Measurements from ENCODE around the gene CELF5. TPM values are rescaled to one million over a fixed set of nuclear protein-coding genes. Genes with fewer than 3 reads are reported as not detected.

Gene CELF5
- total RNA-seq, 2 donors from 2014 or later = 0.36 to 0.80 TPM

DNA sequence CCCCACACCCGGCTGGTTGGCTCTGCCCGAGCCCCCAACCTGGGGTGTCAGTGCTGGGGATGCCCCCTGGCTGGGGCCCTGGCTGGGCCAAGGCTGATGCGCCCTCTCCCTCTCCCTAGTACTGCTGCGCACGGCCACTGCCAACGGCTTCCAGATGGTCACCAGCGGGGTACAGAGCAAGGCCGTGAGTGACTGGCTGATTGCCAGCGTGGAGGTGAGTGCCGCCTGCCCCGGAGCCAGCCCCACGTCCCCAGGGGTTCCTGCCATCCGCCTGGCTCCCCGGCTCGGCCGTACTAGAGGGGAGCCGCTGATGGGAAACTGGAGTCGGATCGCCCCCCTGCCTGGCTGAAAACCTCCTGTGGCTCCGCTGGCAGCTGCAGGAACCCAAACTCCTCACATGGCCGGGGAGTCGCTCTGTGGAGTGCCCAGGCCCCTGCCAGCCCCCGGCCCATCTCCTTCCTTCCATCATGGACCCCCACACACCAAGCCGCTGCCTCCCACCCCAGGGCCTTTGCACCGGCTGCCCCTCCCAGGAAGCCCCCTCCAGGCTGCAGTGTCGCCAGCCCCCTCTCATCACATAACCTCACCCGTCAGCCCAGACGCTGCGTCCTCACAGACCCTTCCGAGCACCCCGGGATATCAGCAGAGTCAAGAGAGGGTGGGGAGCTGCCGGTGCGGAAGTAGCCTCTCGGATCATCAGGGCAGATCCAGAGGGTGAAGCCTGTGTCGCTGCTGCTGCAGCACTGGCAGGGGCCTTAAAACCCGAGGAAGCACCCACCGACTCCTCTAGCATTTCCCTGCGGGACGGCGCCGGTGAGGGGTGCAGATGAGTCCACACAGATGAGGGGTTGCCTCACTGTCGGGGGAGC, 28.2 kb upstream of the CELF5 start:
- no peaks in the 10 kb centered on the region for H3K4me1 ChIP-seq (replicated peaks)
- WGBS = 90% methylated on average over 41 of the region's 42 CpGs
- no peak overlapping the region for H3K4me3 ChIP-seq
- intact Hi-C loops (cut with DNase I) = no loop called here
- no peak for DNase-seq (ENCODE audit: low spot score)
- H3K27ac ChIP-seq = no peak overlapping the region
- TF ChIP-seq, protein P1, sequence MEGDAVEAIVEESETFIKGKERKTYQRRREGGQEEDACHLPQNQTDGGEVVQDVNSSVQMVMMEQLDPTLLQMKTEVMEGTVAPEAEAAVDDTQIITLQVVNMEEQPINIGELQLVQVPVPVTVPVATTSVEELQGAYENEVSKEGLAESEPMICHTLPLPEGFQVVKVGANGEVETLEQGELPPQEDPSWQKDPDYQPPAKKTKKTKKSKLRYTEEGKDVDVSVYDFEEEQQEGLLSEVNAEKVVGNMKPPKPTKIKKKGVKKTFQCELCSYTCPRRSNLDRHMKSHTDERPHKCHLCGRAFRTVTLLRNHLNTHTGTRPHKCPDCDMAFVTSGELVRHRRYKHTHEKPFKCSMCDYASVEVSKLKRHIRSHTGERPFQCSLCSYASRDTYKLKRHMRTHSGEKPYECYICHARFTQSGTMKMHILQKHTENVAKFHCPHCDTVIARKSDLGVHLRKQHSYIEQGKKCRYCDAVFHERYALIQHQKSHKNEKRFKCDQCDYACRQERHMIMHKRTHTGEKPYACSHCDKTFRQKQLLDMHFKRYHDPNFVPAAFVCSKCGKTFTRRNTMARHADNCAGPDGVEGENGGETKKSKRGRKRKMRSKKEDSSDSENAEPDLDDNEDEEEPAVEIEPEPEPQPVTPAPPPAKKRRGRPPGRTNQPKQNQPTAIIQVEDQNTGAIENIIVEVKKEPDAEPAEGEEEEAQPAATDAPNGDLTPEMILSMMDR (IDR thresholded peaks at IDR 0.05) = no peak
- TF ChIP-seq POLR2AphosphoS5 (IDR thresholded peaks at IDR 0.05) (no peak), POLR2A (IDR thresholded peaks at IDR 0.05) (no peak)
- H3K9me3 ChIP-seq = no peaks in the 10 kb centered on the region
- no peaks in the 10 kb centered on the region for H3K27me3 ChIP-seq (replicated peaks; ENCODE audit: insufficient read depth)
- no peaks in the 10 kb centered on the region for H3K36me3 ChIP-seq

- no peak for DNase-seq (ENCODE audit: low spot score)
- H3K9me3 ChIP-seq = no peaks in the 10 kb centered on the region
- H3K4me1 ChIP-seq (replicated peaks) = no peaks in the 10 kb centered on the region
- intact Hi-C loops (cut with DNase I) = no loop called here
- no peak overlapping the region for H3K27ac ChIP-seq
- no peak for TF ChIP-seq POLR2A (IDR thresholded peaks at IDR 0.05)
- TF ChIP-seq, protein P1 (IDR thresholded peaks at IDR 0.05) = no peak
- TF ChIP-seq POLR2AphosphoS5 (IDR thresholded peaks at IDR 0.05) = no peak
- no peak overlapping the region for H3K4me3 ChIP-seq
- H3K36me3 ChIP-seq = no peaks in the 10 kb centered on the region
- no peaks in the 10 kb centered on the region for H3K27me3 ChIP-seq (replicated peaks; ENCODE audit: insufficient read depth)
- 90% methylated on average over 14 of the region's 14 CpGs for WGBS
Observed at GRCh38 chr19:3196933-3197205, 27.6 kb upstream of the CELF5 start.

DNA sequence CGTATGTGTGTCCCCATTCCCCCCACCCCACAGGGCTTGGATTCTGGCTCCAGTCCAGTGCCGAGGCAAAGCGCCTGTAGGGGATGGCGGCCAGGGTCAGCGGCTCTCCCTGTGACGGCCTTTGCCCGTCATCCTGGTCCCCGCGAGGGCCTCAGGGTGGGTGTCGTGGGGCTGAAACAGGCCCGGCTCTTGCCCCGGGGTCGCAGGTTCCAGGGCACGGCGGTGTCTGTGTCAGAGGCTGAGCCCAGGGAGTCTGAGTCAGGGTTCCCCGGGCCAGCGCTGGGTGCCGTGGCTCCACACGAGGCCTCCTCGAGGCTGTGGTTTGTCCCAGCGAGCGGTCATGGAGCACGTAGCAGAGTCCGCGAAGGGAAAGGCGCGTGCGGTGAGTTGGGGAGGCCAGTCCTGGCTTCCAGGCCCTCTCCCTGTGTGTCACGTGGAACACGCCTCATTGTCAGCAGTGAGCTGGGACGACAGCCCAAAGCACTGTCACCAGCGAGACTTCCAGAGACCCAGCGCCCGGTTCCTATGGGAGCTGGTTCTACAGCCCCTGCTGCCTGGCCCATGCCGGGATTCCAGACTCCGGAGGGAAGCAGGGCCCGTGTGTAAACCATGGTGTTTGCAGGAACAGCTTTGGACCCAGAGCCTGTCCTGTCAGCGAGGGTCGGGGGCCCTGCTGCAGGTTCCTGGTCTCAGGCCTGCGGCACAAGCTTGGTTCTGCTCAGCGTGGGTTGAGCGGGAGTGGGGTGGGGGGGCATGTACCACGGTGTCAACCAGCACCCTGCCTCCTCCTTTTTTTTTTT, 25.4 kb upstream of the CELF5 start:
- Histone ChIP-seq H3K4me3 (no peak overlapping the region), H3K4me1 (replicated peaks) (no peaks in the 10 kb centered on the region), H3K27ac (no peak overlapping the region), H3K9me3 (no peaks in the 10 kb centered on the region), H3K27me3 (replicated peaks; ENCODE audit: insufficient read depth) (no peaks in the 10 kb centered on the region), H3K36me3 (no peaks in the 10 kb centered on the region)
- TF ChIP-seq POLR2A (IDR thresholded peaks at IDR 0.05) = no peak
- TF ChIP-seq, protein P1 (IDR thresholded peaks at IDR 0.05) = no peak
- no peak for TF ChIP-seq POLR2AphosphoS5 (IDR thresholded peaks at IDR 0.05)
- intact Hi-C loops (cut with DNase I) = no loop called here
- 89% methylated on average over 43 of the region's 43 CpGs for WGBS
- no peak for DNase-seq (ENCODE audit: low spot score)

DNA sequence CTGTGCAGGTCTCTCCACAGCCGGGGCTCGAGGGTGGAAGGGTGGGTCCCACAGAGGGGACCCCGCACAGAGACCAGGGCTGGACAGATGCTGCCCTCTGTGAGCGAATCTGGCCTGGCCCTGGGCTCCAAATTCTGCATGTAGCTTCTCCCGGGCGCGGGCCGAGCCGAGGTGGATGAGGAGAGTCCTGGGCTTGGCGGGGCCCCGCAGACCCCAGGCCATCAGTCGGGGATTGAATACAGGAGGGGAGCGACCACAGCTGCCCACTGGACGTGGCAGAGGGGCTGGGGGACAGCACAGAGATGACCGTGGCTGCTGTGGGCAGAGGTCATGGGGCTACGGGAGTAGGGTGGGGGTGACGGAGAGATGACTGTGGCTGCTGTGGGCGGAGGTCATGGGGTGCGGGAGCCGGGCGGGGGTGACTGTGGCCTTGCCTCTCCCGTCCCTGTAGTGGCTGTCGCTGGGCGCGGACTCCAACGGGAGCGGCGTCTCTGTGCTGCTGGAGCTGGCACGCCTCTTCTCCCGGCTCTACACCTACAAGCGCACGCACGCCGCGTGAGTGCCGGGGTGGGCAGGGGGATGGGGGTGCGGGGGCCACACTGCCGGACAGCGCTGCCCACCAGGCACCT, 23.3 kb upstream of the CELF5 start:
- WGBS = 92% methylated on average over 35 of the region's 39 CpGs
- intact Hi-C loops (cut with DNase I) = no loop called here
- no peak for DNase-seq (ENCODE audit: low spot score)
- TF ChIP-seq POLR2A (IDR thresholded peaks at IDR 0.05) (no peak), POLR2AphosphoS5 (IDR thresholded peaks at IDR 0.05) (no peak)
- TF ChIP-seq, protein P1 (IDR thresholded peaks at IDR 0.05) = no peak
- Histone ChIP-seq H3K4me1 (replicated peaks) (no peaks in the 10 kb centered on the region), H3K27me3 (replicated peaks; ENCODE audit: insufficient read depth) (no peaks in the 10 kb centered on the region), H3K27ac (no peak overlapping the region), H3K9me3 (no peaks in the 10 kb centered on the region), H3K4me3 (no peak overlapping the region), H3K36me3 (peaks cover 1 to 3% of the 10 kb centered on the region in 2 donors)
